Activated CD4-positive, CD25-positive, alpha-beta regulatory T cell (primary cell): ENCODE measurements around the gene SLC11A2.
"Not testable (repeated sequence)": the region's sequence is repeated elsewhere in the genome, so short reads cannot be mapped to it uniquely, and the experiment has no call there.

ENCODE experiments used
- DNase-seq, 4 experiments: peaks; one replicate each; lab custom pipeline; 2025; lab: John Stamatoyannopoulos, UW

Gene SLC11A2

DNA sequence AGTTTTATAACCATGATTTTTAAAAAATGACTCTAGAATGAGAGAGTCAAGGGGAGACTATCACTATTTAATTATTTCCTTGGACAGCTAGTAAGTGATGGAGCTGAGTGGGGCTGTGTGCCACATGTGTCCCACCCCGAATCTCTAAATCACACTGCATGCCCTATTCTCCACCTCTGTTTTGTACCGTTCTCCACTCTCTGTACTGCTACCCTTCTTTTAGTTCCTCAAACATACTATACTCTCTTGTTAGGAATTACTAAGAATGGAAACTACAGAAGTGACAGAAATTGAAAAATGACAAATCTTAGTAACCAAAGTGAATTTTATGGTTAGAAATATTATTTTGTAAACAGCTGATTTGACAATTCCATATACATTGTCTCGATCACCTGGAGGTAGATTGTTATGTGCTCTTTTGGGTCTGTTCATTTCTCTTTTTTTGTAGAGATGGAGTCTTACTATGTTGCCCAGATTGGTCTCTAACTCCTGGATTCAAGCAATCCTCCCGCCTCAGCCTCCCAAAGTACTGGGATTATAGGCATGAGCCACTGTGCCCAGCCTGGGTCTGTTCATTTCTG is 35.9 kb downstream of the SLC11A2 start:
- no peak for DNase-seq

GRCh38 chr12:50988871-50989270 is 37.3 kb downstream of the SLC11A2 start:
- DNase-seq, result no peak

DNA sequence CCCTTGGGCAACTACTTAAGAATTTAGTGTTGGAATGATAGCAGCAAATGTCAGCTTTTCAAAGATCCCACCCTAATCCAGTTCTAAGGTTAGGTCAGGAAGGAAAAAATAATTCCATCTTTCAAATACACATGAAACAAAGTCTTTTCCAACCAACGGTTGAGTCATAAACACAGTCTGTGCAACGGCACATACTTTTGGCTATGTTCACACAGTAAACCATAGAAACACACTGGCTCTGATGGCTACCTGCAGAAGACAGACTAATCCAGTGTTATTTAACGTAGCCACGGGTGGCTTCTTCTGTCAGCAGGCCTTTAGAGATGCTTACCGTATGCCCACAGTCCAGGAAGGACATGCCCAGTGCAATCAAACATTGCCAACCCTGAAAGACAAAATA is 38.1 kb downstream of the SLC11A2 start:
- DNase-seq, result no peak

DNA sequence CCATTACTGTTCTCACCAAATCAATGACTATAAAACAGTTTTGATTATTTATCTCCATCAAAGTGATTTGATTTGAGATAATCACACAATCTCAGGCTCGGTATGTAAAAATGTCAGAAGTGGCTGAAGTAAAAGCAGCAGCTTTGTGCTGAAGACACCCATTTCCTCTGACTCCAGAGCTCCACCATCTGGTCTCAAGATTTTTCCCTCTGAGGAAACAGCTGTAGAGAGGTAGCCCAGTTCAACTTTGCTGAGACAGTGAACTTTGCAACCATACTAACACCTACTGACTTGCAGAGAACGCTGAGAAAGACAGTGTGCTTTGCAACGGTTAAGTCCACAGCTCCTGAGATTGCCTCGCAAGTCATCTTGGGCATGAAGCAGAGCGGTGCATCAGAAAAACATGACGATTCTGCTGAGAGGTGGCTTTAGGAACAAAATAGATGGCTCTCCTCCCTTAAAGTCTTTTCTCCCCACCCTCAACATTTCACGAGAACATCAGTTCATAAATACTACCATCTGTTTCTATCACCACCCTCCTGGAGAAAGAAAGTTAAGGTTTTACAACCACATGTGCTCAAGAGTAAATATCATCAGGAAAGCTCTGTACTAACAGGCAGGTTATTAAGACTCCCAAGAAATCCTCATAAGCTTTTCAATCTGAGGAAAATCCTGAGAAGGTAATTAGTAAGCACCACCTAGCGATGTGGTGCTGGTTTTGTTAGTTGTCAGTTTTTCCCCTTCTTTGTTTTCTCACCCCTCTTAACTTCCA is 39.0 kb downstream of the SLC11A2 start:
- no peak for DNase-seq

DNA sequence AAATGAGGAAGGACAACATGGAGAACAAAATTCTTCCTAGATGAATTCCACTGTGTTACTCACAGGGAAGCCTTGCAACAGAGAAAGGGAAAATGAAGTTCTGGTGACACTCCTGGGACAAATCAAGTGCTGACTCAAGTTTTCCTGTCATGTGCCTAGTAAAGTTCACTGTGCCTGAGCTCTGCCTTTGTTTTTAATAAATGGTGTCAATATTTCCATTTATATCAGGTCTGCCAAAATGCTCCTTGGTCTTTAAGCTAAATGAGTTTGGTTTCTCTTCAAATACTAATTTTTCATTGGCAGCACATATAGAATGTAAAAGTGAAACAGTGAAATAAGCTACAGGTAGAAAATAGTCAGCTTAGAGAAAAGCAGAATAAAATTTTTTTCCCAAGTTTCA is 40.9 kb downstream of the SLC11A2 start:
- no peak for DNase-seq

DNA sequence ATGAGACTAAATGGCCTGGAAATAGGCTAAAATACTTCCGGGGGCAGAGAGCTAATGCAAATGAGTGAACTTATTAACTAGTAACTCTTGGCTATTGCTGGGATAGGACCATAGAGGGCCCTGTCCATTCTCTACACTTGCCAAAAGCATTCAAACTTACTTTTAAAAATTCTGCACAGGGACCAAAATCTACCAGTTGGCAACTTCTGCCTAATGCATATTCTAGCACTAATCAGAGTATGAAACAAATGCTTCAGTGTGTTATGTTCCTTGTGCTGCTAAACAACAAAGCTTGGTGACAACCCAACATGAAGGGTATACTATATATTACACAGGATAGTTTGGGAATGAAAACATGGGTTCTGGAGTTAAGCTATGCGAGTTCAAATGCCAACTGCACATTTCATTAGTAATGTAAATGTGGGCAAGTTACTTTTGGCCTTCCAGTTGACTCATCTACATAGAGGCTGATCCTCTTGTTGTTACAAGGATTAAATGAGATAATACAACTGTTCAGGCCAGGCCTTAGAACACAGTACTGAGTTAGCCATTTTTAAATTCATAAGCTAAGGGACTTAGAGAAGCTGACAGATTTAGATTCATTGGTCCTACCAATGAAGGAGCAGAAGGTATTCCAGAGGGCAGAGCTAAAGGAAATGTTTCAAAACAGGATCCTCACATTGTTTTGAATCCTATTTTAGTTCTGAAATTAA is 41.4 kb downstream of the SLC11A2 start:
- no peak for DNase-seq

DNA sequence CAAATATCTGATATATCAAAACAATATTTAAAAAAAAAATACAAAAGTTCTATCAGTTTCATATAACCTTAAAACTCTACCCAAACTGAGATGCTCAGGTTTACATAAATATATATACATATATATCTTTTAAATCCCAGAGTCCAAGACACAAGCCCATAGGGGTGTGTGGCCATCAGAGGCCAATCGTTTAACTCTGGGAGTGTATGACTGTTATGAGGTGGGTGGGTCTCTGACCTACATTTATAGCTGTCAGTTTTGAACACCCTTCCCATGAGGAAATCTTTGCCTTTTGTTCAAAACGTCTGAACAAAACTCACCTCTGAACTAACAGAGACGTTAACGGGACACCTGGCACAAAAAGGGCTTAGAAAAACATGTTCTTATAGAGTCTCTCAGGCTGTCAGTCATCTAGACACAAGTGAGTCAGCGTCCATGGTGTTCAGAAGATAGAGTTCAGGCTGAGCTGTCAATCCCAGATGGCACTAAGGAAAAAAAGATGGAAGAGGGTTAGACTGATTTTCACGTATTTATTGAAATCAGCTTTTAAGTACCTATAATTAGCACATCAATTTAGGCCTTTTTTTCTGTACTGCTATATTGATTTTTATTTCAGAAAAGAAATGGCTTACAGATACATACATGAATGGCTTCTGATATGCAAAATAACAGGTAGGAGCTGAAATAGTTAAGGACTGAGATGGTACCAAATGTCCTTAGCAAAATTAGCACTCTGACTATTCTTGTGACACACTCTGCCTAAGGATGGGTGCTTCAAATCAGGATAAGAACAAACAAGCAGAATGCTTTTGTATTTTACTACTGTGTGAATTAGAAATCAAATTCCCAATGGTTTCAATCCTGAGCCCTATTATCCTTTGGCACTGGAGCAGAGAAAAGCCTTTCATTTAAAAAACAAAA is 44.6 kb downstream of the SLC11A2 start:
- no peak for DNase-seq

GRCh38 chr12:50980545-50980944 is 45.6 kb downstream of the SLC11A2 start:
- no peak for DNase-seq

DNA sequence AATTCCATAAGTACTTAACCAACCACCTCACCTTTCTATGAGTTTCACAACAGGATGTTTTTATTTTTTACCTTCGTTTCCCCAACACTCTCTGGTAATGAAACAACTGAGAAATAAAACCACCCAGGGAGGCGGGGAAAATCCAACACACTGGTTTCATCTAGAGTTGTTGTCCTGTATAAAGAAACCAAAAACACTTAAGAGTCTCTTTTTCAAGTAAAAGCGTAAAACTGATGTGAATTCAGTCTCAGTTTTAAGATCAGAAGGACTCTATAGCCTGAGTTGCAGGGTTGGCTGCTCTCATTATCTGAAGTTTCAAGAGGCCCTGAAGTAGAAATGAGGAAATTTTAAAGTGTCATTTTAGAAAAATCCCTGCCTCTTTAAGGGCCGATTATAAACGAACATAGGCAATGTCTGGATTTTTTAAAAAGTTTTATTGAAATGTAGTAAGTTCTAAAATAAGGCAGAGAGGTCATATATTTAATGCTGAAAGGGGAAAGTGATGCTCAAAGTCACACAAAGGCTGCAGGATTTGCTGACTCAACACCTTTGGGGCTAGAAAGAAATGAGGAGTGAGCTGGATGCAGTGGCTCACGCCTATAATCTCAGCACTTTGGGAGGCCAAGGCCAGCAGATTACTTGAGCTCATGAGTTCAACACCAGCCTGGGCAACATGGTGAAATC is 46.7 kb downstream of the SLC11A2 start:
- DNase-seq, result no peak

- DNase-seq, result no peak
These were observed 54.2 kb downstream of the SLC11A2 start for GRCh38 chr12:50971946-50972345.

GRCh38 chr12:50964432-50964831 is 61.8 kb downstream of the SLC11A2 start:
- DNase-seq, result no peak

DNA sequence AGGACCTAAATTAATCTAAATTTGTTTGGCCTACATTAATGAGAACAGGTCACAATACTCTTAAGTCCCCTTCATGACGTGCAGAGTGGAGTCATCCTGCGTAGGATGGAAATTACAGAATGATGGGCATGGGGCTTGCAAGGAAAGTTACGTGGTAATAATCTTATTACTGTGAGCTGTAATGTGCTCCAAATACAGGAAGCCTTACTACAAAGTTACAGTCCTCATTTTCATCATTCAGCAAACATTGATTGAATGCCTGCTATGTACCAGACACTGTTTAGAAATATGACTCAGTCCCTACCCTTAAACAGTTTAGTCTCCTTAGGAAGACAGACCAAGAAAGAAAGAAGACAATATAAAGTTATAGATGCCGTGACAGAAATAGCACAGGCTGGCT is 64.5 kb downstream of the SLC11A2 start:
- no peak for DNase-seq

- no peak for DNase-seq
These were observed 66.1 kb downstream of the SLC11A2 start for GRCh38 chr12:50960130-50960529.

DNA sequence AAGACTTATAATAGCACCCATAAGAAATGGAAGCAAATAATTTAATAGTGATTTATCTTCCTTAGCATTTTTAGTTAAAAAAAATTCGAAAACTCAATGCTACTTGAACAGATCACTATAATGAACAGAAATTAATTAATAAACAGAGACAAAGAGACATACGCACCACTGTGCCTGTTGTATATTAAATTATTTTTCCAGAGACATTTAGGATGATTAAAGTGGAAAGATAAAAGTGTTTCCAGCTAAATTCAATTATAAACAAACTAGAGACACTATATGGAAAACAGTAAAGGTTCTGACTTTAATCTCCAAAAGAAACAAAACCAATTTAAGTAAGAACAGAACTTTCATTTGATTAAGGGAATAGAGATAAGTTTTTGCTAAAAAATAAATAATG is 70.5 kb downstream of the SLC11A2 start:
- no peak for DNase-seq

- DNase-seq, result no peak
These were observed 70.9 kb downstream of the SLC11A2 start for GRCh38 chr12:50955288-50955687.

DNA sequence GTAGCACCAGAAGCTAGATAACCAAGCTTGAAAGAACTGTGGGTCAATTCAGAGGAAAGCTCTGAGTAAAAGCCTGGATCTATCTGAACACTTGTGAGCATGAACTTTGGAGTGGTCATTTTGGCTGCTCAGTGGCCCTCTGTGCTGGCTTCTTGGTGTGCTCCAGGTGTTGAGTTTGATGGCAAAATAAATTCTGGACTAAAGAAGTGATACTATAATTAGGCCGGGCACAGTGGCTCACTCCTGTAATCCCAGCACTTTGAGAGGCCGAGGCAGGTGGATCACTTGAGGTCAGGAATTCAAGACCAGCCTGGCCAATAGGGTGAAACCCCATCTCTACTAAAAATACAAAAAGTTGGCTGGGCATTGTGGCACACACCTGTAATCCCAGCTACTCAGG is 71.4 kb downstream of the SLC11A2 start:
- not testable (repeated sequence) for DNase-seq

- DNase-seq, result no peak
These were observed 73.1 kb downstream of the SLC11A2 start for GRCh38 chr12:50953047-50953446.

GRCh38 chr12:50952510-50952909 is 73.7 kb downstream of the SLC11A2 start, which contains the start of gene HIGD1C:
TSS of gene HIGD1C (plus strand) at chr12:50952544. CDS start at chr12:50953999, 1,455 bp downstream.
- DNase-seq, result no peak

DNA sequence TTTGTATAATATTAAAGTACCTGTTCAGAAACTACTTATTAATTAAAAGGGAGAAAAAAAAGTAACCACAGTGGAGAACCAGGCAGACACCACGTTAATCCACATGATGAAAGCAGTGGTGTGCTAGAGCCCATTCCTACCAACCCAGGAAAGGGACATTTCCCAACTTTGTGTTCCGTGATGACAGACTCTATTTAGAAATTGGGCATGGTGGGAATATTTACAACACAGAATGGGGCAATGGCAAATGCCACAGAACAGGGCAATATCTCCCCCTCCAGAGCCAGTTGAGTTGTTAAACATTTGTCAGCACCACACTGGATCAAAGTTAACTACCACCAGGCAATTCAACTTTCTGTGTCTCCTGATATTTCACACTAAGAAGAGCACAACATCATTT is 75.1 kb downstream of the SLC11A2 start:
- DNase-seq, result no peak

DNA sequence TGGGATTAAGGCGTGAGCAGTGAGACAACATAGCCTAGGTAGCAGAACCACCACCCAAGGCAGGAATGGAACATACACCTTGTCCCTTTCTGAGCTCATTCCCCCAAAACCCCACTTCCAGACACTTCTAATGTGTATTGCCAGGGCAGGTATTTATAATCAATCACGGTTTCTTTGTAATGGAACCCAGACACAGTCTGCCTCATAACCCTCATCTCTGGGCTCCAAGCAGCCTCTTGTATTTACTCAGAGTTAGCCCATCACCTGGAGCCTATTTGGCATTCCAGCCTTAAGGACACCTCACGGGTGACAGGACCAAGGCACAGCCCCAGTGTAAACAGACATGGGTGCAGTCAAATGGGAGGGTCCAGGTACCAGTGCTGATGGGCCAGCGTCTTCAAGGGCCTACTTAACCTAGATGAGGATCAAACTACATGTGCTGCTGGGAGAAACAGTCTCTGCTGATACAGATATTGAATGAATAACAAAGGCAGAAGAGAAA is 76.3 kb downstream of the SLC11A2 start:
- DNase-seq, result no peak

DNA sequence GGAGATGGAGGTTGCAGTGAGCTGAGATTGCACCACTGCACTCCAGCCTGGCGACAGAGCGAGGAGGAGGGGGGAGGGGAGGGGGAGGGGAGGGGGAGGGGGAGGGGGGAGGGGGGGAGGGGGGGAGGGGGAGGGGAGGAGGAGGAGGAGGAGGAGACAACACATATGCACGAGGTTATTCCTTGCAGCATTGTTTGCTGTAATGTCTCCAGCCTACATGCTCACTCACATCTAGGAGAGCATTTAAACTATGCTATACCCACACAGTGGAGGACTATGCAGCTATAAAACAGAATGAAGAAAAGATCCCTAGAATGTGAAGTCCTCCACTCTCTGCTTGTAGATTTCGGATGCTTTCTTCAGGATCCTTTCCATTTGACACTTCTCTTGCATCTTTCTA is 77.4 kb downstream of the SLC11A2 start:
- DNase-seq, result no peak
